NCI-H1436 (cell line): Measurements from ENCODE around the gene SLC16A6.
"Not testable (repeated sequence)": the region's sequence is repeated elsewhere in the genome, so short reads cannot be mapped to it uniquely, and the experiment has no call there.

Source experiments
- DNase-seq: peaks from one replicate; lab custom pipeline; 2025; lab: John Stamatoyannopoulos, UW

SLC16A6 gene

GRCh38 chr17:68289936-68290267, 1.0 kb downstream of the SLC16A6 start:
- DNase-seq: no peak

- DNase-seq: no peak
Observed at GRCh38 chr17:68289473-68289872, 1.5 kb downstream of the SLC16A6 start.

GRCh38 chr17:68288804-68289203, 2.1 kb downstream of the SLC16A6 start:
- DNase-seq: no peak

- no peak for DNase-seq
Observed at GRCh38 chr17:68288375-68288774, 2.6 kb downstream of the SLC16A6 start.

GRCh38 chr17:68281965-68282364, 9.0 kb downstream of the SLC16A6 start:
- not testable (repeated sequence) for DNase-seq

GRCh38 chr17:68277807-68278206, 13.1 kb downstream of the SLC16A6 start:
- DNase-seq: no peak

GRCh38 chr17:68276339-68276738, 14.6 kb downstream of the SLC16A6 start:
- not testable (repeated sequence) for DNase-seq

- no peak for DNase-seq
Observed at GRCh38 chr17:68273722-68274121, 17.2 kb downstream of the SLC16A6 start.

GRCh38 chr17:68265833-68266232, 25.1 kb downstream of the SLC16A6 start:
- DNase-seq: not testable (repeated sequence)

GRCh38 chr17:68263101-68263681, 27.7 kb downstream of the SLC16A6 start:
- DNase-seq: peak; percentile 22

GRCh38 chr17:68262467-68262866, 28.5 kb downstream of the SLC16A6 start:
- not testable (repeated sequence) for DNase-seq

- no peak for DNase-seq
Observed at GRCh38 chr17:68260051-68260762, 30.7 kb downstream of the SLC16A6 start.

- DNase-seq: not testable (repeated sequence)
Observed at GRCh38 chr17:68259648-68259951, 31.3 kb downstream of the SLC16A6 start.

- DNase-seq: not testable (repeated sequence)
Observed at GRCh38 chr17:68258890-68259647, 31.9 kb downstream of the SLC16A6 start.

- DNase-seq: no peak
Observed at GRCh38 chr17:68257934-68258333, 33.0 kb downstream of the SLC16A6 start.

- not testable (repeated sequence) for DNase-seq
Observed at GRCh38 chr17:68256701-68257100, 34.2 kb downstream of the SLC16A6 start.

GRCh38 chr17:68255731-68256538, 35.0 kb downstream of the SLC16A6 start:
- DNase-seq: no peak

GRCh38 chr17:68255151-68255550, 35.8 kb downstream of the SLC16A6 start:
- no peak for DNase-seq

GRCh38 chr17:68253426-68253825, 37.5 kb downstream of the SLC16A6 start:
- DNase-seq: not testable (repeated sequence)

GRCh38 chr17:68249354-68249765, 41.6 kb downstream of the SLC16A6 start:
- no peak for DNase-seq

- DNase-seq: no peak
Observed at GRCh38 chr17:68248891-68249290, 42.0 kb downstream of the SLC16A6 start.

GRCh38 chr17:68248199-68248825, 42.6 kb downstream of the SLC16A6 start:
- peak; percentile 66 for DNase-seq
